ENCODE measurements around the gene LUC7L3.
"Not testable (repeated sequence)": the region's sequence is repeated elsewhere in the genome, so short reads cannot be mapped to it uniquely, and the experiment has no call there.

LUC7L3 gene, protein sequence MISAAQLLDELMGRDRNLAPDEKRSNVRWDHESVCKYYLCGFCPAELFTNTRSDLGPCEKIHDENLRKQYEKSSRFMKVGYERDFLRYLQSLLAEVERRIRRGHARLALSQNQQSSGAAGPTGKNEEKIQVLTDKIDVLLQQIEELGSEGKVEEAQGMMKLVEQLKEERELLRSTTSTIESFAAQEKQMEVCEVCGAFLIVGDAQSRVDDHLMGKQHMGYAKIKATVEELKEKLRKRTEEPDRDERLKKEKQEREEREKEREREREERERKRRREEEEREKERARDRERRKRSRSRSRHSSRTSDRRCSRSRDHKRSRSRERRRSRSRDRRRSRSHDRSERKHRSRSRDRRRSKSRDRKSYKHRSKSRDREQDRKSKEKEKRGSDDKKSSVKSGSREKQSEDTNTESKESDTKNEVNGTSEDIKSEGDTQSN

DNA sequence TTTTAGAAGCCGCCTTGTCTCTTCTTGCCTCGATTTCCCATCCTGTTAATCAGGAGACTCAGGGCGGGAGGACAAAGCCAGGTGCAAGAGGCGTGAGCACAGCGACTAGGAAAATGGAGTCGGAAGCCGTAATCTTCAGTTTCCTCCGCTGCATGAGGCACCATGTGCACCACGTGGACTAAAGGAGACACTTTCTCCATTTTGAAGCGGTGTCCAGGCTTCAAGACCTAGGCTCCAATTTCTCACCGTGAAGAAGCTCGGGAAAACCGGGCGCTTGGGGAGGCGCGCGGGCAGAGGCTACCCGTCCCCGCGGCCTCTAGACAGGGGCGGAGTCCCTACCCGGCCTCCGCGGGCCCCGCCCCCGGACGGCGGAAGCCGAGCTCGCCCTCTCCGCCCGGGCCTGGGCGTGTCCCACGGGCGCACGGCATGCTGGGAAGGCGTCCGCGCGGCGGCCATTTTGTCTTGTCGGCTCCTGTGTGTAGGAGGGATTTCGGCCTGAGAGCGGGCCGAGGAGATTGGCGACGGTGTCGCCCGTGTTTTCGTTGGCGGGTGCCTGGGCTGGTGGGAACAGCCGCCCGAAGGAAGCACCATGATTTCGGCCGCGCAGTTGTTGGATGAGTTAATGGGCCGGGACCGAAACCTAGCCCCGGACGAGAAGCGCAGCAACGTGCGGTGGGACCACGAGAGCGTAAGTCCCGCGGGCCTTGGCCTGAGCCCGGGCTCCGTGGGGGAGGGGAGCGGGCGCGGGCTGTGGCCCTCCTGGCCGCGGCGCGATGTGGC is at the start of gene LUC7L3:
Gene LUC7L3 (plus strand): TSS at position 460 of the 780 bp plus-strand sequence. CDS start 130 bp downstream, at position 590.
- DNase-seq (ENCODE audit: low read depth, low spot score) = peak; percentile 87

DNA sequence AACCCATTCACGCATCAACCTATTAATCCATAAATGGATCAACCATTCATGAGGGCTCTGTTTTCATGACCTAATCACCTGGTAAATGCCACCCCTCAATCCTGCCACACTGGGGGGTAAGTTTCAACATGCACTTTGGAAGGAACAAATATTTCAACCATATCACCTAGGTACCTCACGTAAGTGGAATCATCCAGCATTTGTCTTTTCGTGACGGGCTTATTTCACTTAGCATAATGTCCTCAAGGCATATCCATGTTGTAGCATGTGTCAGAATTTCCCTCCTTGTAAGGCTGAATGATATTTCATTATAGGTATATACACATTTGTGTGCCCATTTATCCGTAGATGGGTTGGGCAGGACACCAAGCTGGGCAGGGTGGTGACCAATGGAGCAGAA is 47.3 kb upstream of the LUC7L3 start:
- no peak for DNase-seq (ENCODE audit: low read depth, low spot score)

DNA sequence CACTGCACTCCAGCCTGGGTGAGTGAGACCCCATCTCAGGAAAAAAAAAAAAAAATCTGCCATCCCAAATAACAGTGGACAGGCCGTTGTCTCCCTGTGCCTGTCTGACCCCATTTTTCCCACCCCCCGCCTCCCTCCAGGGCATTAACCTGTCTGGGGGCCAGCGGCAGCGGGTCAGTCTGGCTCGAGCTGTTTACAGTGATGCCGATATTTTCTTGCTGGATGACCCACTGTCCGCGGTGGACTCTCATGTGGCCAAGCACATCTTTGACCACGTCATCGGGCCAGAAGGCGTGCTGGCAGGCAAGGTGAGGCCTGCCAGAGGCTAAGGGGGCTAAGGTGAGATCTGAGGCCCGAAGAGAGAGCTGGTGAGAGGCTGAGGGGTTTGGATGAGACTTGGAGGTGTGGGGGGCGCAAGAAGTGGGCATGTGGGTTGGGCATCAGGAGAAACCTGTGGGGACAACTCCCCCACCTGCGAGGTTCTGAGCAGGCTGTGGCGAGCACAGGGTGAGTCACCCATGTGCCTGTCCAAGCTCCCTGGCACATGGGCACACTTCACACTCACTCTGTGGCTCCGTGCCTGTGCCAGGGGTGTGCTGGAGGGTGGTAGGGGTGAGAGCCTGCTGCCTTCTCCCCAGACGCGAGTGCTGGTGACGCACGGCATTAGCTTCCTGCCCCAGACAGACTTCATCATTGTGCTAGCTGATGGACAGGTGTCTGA is 46.4 kb upstream of the LUC7L3 start:
- DNase-seq (ENCODE audit: low read depth, low spot score) = no peak

DNA sequence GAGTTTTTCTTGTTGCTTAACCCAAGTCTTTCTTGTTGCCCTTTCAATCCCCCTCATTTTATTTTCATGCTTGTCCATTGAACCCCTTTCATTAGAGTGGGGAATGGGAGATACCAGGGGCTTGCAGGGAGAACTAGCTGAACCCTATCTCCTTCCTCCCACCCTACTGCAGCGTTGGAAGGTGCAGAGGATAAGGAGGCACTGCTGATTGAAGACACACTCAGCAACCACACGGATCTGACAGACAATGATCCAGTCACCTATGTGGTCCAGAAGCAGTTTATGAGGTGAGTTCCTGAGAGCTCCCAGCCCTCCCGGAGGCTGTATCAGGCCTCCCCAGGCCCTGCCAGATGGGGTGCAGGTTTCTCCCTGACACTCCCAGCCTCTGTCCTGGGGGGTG is 44.2 kb upstream of the LUC7L3 start:
- DNase-seq (ENCODE audit: low read depth, low spot score) = no peak

DNA sequence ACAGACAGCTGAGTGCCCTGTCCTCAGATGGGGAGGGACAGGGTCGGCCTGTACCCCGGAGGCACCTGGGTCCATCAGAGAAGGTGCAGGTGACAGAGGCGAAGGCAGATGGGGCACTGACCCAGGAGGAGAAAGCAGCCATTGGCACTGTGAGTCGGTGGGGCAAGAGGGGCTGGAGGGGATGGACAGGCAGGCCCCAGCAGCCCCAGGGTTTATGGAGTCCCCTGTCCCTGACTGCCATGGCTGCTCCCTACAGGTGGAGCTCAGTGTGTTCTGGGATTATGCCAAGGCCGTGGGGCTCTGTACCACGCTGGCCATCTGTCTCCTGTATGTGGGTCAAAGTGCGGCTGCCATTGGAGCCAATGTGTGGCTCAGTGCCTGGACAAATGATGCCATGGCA is 43.8 kb upstream of the LUC7L3 start:
- no peak for DNase-seq (ENCODE audit: low read depth, low spot score)

DNA sequence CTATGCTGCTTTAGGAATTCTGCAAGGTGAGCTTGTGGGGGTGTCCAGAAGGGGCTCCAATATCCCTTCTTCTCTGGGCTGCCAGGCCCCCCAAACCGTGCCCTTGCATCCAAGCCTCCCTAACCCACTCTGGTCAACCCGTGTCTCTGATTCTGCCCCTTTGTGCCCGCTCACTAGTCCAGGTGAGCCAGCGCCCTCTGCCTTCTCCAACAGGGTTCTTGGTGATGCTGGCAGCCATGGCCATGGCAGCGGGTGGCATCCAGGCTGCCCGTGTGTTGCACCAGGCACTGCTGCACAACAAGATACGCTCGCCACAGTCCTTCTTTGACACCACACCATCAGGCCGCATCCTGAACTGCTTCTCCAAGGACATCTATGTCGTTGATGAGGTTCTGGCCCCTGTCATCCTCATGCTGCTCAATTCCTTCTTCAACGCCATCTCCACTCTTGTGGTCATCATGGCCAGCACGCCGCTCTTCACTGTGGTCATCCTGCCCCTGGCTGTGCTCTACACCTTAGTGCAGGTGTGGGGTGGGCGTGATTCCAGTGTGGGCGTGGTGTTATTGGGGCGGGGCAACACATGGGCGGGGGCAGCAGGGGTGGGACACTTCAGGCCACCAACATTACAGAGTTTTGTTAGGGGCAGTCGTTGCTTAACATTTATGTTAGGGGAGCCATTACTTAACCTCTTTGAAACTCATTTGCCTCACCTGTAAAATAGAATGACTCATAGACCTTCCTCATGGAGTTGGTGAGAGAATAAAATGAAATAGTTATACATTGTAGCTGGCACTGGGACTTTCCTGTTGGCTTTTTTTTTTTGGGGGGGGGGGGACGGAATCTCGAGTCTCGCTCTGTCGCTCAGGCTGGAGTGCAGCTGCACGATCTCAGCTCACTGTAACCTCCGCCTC is 43.1 kb upstream of the LUC7L3 start:
- no peak for DNase-seq (ENCODE audit: low read depth, low spot score)

DNA sequence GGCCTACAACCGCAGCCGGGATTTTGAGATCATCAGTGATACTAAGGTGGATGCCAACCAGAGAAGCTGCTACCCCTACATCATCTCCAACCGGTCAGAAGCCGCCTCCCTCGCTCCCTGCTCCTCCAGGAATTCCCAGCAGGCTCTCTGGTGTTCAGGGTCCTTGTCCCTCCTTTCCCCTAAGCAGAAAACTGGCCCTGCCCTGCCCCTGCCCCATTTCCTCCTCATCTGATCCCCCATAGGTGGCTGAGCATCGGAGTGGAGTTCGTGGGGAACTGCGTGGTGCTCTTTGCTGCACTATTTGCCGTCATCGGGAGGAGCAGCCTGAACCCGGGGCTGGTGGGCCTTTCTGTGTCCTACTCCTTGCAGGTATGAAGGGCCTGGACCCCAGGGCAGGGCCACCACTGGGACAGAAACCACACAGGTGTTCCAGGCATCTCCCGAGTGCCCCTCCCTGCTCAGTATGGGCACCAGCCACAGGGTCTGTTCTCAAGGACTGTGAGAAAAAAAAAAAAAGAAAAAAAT is 41.5 kb upstream of the LUC7L3 start:
- no peak for DNase-seq (ENCODE audit: low read depth, low spot score)

DNA sequence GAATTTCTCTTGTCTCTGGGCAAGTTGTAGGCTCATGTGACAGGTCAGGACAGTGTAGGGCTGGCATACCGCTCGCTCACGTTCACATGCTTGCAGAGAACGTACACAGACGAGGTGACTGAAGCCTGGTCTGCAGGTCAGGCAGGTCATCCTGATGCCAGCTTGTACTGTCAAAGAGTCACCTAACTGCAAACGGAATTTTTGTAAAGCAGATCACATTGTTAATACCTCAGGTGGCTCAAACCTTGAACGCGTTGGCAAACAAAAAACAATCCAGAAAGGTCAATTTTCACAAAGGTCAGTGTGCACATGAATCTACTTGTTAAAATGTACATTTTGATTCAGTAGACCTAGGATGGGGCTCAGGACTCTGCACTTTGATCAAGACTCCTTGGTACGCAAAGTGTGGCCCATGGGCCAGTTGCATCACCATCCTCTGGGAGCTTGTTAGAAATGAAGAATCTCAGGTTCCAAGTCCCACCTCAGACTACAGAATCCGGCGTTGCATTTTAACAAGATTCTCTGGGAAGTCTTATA is 40.3 kb upstream of the LUC7L3 start:
- no peak for DNase-seq (ENCODE audit: low read depth, low spot score)

DNA sequence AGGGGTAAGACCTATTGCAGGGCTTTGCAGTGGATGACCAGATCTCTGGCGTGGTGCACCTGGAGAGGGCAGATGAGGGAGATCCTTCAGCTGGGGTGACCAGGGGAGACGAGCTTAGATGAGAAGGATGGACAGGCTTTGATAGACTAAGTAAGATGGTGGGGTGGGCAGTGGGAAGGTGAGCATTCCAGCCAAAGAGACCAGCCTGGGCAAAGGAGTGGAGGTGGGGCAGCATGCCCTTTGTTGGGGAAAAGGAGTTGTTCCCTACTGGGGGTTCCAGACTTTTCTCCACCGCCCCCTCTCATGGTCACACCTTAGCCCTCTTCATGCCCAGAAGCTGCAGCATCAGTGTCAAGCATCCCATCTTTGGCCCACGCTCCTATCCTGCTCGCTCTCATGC is 39.3 kb upstream of the LUC7L3 start:
- no peak for DNase-seq (ENCODE audit: low read depth, low spot score)

DNA sequence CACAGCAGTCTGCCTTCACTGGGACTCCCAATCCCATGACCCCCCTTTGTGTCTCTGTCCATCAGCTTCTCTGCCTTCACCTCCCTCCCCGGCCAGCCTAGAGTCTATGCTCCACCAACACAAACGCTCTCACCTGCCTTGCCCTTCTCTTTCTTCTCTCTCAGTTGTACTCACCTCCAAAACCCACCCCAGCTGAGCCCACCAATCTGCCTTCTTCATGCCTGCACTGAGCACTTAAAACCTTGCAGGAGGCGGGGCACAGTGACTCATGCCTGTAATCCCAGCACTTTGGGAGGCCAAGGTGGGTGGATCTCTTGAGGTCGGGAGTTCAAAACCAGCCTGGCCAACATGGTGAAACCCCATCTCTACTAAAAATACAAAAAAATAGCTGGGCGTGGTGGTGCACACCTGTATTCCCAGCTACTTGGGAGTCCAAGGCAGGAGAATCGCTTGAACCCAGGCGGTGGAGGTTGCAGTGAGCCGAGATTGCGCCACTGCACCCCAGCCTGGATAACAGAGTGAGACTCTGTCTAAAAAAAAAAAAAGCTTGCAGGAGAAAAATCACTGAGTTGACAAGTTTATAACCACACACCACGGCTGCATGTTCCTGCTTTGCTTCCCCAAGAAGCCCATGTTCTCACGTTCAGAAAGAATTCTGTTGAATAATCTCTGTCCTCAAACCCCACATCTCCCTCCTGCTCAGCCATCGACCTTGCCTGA is 38.7 kb upstream of the LUC7L3 start:
- not testable (repeated sequence) for DNase-seq (ENCODE audit: low read depth, low spot score)

DNA sequence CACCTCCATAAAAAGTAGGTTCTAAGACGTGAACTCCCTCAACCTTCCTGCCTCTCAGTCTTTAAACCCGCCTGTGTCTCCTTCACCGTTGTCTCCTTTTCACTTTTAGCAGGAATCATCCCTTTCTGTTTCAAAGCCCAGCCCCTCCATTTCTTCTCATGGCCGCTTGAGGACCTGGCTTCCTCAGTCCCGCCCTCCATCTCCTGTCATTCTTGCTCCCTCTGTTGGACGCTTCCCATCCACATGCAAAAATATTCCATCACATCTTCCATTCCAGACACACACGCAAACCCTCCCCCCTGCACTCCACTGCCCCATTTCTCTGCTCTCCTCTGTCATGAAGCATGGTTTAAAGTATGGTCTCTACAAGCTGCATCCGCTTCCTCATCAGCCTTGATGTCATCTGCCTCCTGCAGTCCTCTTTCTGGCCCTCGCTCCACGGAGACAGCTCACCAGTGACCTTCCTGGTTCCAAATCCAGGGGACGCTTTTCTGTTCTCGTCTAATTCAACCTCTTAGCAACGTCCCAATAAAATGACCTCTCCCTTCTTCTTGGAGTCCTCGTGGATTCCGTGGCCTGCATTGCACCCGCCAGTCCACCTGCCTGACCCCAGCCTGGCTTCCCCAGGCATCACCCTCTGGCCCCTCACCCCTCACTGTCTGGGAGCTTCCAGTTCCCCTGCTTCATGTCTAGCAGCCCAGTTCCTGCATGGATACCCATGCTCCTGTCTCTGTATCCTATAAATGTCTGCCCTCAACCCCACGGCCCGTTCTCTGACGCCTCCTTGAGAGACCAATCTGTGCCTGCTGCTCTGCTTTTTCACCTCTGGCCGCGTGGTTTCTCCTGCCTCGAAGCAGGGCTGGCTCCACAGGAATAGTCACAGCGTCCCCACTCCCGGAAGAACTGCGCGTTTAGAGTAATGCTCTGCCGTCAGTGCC is 37.9 kb upstream of the LUC7L3 start:
- no peak for DNase-seq (ENCODE audit: low read depth, low spot score)

DNA sequence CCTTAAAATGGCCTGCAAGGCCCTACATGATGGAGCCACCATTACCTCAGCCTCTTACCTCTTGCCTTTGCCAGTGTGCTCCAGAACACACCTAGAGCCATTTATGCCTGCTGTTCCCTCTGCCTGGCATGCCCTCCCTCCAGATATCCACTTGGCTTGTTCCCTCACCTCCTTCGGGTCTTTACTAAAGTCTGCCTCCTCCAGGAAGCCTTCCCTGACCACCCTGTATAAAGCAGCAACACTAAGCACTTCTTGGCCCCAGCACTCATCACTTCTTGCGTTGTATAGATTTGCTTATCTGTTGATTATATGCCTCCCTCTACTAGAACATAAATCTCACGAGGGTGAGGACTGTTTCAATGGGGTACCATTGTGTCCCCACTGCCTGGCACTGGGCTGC is 37.0 kb upstream of the LUC7L3 start:
- DNase-seq (ENCODE audit: low read depth, low spot score) = no peak

DNA sequence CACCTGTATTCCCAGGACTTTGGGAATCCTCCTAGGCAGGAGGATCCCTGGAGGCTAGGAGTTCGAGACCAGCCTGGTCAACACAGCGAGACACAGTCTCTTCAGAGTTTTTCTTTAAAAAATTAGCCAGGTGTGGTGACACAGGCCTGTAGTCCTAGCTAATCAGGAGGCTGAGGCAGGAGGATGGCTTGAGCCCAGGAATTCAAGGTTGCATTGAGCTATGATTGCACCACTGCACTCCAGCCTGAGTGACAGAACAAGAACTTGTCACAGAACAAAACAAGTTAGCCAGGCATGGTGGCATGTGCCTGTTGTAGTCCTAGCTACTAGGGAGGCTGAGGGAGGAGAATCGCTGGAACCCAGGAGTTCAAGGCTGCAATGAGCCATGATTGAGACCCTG is 36.5 kb upstream of the LUC7L3 start:
- no peak for DNase-seq (ENCODE audit: low read depth, low spot score)

DNA sequence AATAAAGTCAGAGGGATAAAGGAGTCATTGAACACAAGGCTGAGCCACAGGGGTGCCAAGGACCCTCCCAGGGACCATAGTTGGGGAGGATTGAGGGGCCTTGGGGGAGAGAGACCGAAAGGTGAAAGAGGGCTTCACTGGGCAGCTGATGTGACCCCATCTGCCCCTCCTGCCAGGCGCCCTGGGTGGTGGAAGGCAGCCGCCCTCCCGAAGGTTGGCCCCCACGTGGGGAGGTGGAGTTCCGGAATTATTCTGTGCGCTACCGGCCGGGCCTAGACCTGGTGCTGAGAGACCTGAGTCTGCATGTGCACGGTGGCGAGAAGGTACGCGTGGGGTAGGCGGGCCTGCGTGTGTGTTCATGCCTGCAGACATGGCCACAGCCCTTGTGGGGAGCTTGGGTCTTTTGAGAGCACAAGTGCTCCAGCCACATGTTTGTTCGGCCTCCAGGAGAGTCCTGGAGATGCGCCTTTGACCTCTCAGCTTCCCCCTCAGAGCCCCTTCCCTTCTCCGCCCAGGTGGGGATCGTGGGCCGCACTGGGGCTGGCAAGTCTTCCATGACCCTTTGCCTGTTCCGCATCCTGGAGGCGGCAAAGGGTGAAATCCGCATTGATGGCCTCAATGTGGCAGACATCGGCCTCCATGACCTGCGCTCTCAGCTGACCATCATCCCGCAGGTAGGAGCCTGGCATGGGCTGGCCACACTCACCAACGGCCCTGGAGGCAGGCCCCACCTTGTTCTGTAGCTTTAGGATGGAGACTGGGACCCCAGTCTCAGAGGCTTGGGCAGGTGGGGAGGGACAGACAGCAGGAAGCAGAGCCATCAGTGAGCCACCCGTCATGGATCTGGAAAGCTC is 35.7 kb upstream of the LUC7L3 start:
- no peak for DNase-seq (ENCODE audit: low read depth, low spot score)

DNA sequence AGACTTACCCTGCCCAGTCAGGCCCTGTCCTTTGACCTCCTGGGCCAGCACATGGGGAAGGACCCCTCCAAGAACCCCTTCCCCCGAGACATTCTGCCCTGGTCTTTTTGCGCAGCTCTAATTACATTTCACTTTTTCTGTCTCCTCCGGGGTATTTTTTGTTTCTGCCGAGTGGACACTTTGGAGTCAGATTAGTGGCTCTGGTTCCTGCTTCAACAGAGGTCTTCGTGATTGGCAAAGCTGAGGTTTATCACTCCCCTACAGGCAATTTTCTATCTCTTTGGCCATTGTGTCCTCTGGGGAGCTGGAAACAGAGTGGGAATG is 35.2 kb upstream of the LUC7L3 start:
- no peak for DNase-seq (ENCODE audit: low read depth, low spot score)

DNA sequence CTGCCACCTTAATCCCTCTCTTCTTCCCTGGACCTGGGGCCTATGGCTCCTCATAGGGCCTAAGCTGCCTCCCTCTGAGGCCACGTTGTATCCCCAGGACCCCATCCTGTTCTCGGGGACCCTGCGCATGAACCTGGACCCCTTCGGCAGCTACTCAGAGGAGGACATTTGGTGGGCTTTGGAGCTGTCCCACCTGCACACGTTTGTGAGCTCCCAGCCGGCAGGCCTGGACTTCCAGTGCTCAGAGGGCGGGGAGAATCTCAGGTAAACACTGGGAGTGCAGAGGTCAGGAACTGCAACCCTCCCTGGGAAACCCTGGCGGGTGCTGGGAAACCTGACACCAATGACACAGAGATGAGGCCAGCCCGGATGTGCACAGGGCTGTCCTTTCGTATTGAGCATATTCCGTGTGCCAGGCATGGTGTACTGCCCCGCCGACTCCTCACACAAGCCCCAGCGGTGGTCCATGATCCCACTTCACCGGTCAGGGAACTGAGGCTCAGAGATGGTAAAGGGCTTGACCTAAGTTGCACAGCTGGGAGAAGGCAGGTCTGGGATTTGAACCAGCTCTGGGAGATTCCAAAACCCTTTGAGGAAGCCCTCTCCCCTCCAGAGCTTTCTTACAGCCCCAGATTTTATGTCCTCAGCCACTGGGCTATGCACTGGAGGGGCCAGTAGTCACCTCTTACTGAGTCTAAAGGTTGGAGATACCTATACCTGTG is 34.6 kb upstream of the LUC7L3 start:
- no peak for DNase-seq (ENCODE audit: low read depth, low spot score)

DNA sequence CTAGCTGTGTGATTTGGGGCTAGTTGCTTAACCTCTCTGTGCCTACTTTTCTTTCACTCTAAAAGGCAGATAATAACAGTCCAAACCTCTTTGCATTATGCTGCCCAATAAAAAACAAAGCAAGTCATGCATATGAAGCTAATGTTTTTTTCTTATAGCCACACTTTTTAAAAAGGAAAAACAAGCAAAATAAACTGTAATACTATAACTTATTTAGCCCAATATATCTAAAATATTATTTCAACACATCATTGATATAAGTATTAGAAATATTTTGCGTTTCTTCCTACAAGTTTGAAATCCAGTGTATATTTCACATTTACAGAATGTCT is 34.1 kb upstream of the LUC7L3 start:
- DNase-seq (ENCODE audit: low read depth, low spot score) = no peak

Data from activated CD4-positive, CD25-positive, alpha-beta regulatory T cell treated with anti-CD3 and anti-CD28 coated beads, Interleukin-2, amount 50 U/mL, for 16 hours (primary cell).